ENCODE data around the gene POU3F1.

- no peak for TF ChIP-seq ZNF274 (IDR thresholded peaks at IDR 0.05; ENCODE audit: low read length)
- no peak for TF ChIP-seq ZNF274 (tag by site-specific recombination; IDR thresholded peaks at IDR 0.05; ENCODE audit: borderline replicate concordance)
- no peak for TF ChIP-seq IKZF3 (tag by site-specific recombination; IDR thresholded peaks at IDR 0.05)
- TF ChIP-seq CTCF (tag by site-specific recombination; IDR thresholded peaks at IDR 0.05) = peak; percentile 79
- 0 out of 2 replicates have a peak, but pooled peaks have one; percentile 11 for TF ChIP-seq ZSCAN30 (tag by site-specific recombination; IDR thresholded peaks at IDR 0.05)
- no peak for TF ChIP-seq ZXDB (tag by site-specific recombination; IDR thresholded peaks at IDR 0.05)
- TF ChIP-seq ZNF555 (tag by site-specific recombination; conservative IDR thresholded peaks at IDR 0.05) = no peak
These were observed 19.9 kb downstream of the POU3F1 start for GRCh38 chr1:38026592-38027200.
